ENCODE measurements around the gene SLC1A2.

SLC1A2 gene

DNA sequence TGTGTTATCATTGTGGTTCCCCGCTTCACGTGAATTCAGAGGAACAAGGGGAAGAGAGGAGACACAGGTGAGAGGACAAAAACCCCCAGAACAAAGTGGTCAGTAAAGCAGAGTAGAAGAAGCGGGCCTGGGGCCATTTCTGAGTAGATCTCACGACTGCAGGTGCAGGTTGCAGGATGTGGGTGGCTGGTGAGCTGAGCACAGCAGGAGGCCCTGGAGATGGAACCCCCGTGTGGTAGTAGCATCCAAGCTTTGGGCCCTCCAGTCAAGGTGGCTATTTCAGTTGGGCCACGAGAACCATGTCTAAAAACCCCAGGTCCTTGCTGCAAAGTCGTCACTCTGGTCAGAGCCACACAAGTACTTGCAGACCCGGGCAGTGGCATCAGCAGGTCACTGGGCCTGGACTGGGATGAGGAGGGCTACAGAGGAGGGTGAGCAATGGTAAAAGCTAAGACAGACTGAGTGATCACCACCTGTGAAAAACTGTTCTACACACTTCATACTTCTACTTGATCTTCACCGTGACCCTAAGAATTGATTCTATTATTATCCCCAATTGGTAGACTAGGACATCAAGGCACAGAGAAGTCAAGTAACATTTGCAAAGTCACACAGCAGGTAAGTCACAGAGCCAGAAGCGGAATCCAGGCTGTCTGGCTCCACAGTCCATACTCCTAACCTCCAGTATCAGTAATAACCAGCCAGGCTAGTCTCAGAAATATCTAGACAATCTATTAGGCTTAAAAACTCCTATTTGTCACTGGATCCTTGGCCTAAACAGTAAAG lies 43.8 kb downstream of the SLC1A2 start:
- no peak for DNase-seq

DNA sequence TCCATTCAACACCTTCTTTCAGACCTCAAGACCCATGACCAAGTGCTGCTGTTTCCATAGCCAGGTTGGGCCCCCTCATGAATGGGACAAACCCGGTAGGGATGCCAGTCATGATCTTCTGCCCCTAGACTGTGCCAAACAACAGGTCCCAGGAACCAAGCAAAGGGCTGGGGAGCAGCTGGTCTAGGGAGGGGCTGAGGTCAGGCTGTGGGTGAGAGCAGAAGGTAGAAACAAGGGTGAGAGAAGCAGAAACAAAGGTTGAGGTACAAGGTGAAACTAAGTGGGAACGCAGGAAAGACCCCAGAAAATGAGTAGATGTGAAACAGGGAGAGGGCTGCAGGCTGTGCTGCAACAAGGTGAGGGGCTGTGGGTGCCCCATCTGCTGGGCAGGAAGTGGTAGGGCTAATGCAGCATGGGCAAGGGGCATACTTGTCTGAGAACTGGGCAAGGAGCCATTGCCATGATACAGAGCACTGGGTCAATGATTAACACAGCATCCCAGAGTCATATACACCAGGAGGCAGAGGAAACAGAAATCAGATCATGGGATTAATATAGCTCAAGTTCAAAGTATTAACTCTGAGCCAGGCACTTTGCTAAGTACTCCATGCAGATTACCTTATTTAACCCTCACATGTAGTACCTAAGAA lies 45.9 kb downstream of the SLC1A2 start:
- DNase-seq: no peak

DNA sequence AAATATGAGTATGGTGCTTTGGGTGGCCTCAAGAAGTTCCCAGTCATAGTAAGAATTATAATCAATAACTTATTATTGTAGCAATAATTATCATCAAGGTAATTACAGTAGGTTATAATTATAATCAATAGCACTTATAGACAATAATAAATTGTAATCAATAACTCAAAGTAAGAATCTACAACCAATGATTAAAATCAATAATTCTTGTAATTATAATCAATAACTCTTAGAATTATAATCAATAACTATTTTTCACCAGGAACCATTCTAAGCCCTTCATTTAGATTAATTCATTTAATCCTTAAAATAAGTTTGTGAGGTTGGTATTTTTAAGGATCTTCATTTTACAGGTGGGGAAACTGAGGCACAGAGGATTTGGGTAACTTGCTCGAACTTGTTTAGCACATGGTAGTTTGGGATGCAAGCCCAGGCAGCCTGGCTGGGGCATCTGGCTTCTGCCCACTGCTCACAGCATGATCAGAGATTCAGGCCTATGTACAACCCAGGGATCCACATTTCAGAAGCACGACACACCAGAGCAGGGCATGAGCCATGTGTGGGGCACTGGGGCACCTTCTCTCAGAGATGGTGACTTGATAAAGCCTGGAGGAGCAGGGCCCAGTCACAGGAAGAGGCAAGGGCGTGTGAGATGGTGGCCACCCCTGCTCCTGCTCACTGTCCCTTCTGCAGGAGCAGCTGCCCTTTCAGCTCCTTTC lies 46.6 kb downstream of the SLC1A2 start:
- no peak for DNase-seq

DNA sequence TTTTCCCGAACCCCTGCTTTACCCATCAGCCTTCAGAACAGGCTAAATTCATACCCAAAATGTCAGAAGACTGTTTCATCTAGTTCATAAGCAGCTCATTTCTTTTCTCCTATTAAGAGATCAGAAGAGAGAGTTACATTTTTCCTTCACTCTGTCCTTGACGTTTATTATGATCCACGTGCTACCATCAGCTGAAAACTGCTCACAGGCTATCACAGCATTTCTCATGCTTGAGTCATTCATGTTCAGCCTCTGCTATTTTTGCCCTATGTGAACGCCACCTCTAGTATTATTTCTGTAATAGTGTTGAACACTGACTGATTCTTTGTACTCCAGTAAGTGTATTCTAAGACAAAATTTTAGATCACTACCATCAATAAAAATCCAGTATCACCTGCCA lies 51.9 kb downstream of the SLC1A2 start:
- no peak for DNase-seq

DNA sequence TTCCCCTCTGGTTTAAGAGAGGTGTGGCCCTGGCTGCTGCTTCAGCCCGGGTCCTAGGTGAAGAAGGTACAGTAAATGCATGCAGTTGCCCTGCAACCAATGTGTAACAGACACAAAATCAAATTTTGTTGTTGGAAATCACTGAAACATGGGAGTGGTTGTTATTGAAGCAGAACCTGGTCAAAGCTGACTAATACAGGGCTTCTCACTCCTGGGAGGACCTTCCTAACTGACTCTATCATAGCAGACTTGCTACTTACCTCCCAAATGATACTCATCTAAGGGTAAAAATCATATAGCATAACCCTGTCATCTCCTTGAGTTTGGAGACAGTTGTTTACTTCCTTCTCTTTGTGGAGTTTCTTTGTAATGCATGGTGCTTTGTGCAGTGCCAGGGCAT lies 52.6 kb downstream of the SLC1A2 start:
- no peak for DNase-seq

DNA sequence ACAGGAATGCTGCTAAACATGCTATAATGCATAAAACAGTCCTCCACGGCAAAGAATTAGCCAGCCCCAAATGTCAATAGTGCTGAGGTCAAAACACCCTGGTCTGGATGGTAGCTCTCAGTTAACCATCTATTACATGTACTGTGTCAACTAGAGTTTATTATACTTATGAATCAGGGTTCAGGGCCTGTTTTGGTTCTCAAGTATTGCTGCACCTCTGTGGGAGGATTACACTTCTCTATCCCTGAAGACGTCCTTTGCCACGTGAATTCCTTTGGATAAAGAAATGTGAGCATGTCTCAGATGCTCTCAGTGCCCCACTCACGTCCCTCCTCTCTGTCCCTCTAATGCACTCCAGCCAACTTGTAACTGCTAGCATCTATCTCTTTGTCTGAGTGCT lies 53.4 kb downstream of the SLC1A2 start:
- DNase-seq: no peak

DNA sequence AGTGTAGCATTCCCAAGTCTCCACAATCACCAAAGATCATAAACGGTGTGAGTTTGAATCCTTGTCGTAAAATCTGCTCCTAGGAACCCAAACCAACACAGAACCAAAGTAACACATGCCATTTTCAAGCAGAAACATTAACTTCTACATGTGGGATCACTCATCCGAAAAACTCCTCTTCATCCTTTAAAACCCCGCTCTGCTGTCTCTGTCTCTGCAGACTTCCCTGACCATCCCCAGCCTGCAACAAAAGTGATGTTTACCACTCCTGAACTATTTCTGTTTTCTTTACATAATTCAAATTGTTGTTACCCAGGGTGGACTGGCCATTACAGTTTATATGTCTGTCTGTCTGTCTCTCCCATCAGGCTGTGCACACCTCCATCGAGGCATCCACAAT lies 54.0 kb downstream of the SLC1A2 start:
- no peak for DNase-seq

DNA sequence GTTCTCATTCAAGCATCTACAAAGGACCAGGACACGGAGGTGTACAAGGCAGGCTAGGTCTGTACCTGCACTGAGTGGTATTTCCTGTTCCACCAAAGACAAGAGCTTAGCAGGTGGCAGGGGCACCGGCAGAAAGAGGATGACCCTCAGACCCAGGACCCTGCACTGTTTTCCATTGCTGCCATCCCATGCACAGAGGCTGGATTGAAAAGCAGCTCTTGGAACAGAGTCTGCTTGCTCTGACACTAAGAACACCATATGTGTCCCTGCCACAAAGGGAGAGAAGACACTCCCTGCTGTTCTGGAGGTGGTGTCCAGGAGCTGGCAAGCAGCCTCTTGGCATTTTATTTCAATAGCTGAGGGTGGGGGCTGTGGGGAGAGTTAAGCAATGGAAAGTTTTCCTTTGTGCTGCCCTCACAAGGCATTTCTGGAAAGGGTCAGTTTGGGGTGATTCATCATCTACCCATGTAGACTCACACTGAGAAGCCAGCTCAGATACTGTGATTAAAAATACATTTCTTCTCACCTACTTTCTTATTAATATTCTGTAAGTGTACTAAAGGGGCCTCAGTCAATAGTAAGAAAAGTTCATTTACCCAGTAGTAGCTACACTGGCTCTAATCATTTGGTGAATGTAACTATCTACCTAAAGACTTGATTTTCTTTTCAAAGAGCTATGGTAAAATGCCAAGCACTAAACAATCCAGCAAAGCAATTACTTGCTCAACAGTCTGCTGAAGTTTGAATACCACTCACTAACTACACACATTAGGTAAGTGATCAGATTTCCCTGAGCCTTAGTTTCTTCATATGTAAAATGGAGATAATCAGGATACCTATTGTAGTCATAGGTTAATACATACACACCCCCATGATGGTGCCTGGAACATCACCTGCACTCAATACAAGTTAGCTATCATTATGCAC lies 55.2 kb downstream of the SLC1A2 start:
- DNase-seq: no peak

DNA sequence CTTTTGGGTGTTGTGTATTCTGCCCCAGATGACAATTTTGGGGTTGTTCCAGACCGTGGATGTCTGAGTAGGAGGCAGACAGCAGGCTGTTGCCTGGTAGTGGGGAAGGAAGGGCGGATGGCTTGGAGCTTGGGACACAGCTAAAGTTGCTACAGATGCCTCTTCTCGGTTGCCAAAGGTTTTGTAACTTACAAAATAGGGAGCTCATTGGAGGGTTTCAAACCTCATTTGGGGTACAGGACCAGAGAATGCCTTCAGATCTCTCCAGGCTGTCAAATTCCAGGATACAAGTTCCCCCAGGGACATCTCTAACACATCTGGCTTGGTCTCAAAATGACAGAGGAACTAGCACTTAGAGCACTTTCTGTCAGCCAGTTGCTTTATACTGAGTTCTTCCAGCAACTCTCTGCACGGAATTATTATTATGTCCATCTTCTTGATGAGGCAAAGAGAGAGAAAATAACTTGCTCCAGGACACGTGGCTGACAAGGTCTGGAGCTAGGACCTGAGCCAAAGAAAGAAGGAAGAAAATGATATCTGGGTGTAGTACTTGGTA lies 56.0 kb downstream of the SLC1A2 start:
- no peak for DNase-seq

DNA sequence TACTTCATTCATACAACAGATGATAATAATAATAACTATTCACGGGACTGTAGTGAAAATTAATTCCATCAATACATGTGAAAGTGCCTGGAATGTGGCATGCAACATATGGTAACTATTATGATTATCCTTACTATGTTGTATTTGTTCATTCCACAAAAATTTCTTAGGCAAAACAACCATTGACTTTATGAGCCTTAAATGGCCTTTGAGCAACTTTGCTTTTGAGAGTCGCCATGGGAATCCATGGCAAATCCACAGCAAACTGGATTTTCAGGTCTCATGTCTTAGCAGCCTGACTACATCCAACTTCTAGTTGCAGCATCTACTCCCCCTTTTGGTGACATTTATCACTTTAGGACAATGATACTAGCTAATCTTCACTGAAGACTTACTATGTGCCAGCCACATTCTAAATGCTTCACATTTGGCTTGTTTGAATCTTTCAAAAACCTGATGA lies 56.8 kb downstream of the SLC1A2 start:
- no peak for DNase-seq

DNA sequence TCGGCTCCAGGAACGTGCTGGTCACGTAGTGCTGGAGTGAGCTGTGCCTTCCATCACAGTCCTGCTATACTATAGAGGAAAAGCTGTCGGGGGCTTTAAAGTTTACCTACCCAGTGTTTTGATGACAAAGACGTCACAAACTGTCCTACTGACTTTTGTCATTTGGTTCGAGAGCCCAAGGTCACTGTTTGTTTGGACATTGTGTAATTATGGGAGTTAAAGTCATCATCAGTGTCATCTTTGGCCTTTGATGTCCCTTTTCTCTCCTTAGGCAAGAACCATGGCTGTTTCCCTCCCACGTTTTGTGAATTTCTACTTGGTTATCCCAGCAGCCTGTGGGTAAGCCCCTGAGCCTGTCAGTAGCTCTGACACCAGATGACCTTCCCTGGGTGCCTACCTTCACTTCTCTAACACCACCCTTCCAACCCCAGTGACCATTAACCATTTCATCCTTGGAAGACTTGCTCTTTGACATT lies 59.3 kb downstream of the SLC1A2 start:
- DNase-seq: no peak

DNA sequence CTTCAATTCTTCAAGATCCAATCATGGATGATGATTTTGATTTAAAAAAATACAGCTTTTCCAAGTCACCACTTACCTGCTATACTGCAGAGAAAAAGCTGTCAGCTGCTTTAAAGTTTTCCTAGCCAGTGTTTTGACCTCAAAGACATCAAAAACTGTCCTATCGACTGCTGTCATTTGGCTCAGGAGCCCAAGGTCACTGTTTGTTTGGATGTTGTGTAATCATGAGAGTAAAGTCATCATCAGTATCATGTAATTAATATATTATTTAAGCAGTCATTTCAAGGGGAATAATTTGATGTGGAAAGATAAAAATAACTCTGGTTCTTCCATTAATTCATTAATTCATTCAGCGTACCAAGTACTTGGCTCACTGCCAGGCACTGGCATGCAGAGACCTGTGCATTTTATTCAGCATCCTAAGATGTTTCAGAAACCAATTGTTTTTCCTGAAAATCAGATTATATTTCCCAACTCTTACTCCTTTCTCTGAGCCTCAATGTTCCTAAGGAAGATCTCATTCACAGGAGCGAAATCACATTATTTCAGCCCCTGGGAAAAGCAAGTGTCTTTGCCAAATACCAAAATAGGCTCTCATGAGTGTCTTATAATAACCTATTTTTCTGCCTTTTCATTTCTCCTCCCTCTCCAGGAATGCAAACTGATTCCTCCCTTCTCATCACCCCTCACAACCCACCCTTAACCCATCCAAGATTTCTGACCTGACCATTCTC lies 59.9 kb downstream of the SLC1A2 start:
- DNase-seq: no peak

DNA sequence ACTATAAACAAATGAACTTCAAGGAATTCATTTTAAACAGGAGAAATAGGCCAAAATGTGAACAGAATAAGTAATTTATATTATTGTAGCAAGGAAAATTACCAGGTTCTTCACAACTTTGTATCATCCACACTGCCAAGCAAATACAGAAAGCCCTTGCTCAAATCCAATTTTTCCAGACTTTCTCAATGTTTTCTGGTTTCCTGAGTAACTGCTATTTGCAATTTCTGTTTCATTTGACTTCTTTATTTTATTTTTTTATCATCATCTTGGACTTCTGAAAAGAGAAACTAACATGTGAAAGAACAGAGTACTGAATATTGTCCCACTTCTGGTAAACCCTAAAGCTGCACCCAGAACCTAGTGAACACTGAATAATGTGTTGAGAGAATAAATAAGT lies 61.0 kb downstream of the SLC1A2 start:
- DNase-seq: no peak

DNA sequence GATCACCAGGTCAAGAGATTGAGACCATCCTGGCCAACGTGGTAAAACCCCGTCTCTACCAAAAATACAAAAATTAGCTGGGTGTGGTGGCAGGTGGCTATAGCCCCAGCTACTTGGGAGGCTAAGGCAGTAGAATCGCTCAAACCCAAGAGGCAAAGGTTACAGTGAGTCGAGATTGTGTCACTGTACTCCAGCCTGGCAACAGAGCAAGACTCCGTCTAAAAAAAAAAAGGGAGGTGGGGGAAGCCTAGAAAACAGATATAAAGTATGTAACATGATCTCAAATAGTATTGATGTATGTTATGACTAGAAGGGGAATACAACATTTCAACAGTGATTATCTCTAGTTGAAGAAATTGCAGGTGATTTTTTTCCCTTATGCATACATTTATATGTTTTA lies 61.4 kb downstream of the SLC1A2 start:
- DNase-seq: no peak

DNA sequence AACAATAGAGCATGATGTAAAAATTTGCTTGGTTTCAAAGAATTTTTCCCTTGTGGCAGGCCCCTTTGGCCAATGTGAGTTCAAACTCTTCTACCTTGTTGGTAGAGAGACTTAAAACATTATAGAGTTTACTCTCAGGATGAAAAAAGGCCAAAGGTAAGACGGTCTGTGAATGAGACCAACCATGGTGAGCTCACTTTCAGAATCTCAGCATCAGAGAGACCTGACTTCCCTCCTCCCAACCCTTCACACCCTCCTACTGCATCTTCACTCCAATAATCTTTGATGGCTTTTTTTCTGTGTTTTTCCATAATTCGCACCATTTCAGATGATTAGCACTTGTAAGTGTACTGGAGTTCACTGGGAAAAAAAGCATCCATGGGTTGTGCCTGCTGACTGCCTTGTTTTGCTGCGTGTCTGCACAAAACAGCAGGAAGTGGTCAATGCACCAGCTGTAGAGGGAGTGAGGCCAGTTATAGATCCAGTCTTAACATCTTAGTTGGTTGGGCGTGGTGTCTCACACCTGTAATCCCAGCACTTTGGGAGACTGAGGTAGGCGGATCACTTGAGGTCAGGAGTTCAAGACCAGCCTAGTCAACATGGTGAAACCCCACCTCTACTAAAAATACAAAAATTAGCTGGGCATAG lies 64.1 kb downstream of the SLC1A2 start:
- no peak for DNase-seq

DNA sequence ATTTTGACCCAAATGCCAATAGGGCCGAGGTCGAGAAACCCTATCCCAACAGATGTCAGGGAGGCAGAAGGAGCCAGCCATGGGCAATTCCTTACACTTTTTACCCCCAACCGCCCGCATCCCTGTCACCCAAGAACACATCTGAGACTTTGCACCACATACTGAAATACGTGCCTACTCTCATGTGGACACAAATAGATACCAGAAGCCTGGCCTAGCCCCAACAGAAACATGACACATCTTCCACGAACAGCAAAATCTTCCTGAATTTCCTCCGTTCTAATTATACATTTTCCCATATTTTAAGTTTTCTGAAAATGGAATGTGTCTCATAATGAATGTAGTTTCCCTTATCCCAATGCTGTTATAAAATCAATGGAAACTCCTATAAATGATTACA lies 64.7 kb downstream of the SLC1A2 start:
- DNase-seq: no peak

DNA sequence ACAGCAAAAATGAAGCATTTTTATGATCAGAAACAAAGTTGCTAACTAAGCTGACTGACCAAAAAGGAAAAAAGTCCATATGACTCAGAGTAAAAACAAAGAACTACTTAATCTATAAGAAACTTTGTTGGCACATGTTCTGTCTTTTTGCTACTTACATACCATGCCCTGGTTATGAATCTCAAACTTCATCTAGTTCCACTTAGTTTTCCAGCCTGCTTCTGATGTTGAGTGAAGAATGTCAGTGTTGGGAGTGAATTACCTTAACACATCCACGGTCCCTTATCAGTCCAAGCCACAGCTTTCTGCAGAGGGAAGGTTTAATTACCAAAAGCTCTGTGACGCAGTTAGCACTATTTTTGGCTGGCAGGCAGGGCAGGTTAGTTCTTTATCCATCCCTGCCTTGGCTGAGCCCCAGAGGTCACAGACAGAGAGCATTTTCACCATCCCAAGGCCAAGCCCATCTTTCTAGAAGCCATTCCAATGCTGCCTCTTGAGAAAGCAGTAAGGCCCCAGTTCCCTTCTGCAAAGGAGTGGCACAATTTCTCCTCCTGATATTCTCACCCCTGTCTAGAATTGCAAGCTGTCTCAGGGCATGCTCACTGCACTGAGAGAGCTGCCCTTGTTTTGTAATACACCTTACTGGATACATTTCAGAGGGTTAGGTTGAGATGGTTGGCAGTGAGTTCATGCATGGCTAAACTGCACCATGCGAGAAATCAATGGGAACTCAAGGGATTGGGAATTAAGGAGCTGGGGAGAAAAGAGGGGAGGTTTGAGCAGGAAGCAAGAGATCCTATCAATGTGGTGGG lies 67.1 kb downstream of the SLC1A2 start:
- DNase-seq: no peak

DNA sequence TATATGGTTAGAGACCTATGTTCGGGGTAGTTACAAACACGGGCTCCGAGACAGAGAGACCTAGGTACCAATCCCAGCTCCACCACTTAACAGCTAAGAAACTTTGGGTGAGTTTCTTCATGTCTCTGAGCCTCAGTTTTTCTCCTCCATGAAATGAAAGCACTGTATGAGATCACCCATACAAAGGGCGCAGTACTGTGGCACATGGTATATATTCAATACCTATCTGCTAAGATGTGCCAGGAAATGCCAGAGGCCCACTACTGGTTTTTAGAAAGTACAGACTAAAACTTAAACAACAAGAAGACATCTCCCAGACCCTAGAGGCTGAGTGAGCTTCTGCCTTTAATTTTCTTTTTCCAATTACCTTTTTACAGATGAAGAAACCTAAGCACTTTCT lies 69.5 kb downstream of the SLC1A2 start:
- no peak for DNase-seq

DNA sequence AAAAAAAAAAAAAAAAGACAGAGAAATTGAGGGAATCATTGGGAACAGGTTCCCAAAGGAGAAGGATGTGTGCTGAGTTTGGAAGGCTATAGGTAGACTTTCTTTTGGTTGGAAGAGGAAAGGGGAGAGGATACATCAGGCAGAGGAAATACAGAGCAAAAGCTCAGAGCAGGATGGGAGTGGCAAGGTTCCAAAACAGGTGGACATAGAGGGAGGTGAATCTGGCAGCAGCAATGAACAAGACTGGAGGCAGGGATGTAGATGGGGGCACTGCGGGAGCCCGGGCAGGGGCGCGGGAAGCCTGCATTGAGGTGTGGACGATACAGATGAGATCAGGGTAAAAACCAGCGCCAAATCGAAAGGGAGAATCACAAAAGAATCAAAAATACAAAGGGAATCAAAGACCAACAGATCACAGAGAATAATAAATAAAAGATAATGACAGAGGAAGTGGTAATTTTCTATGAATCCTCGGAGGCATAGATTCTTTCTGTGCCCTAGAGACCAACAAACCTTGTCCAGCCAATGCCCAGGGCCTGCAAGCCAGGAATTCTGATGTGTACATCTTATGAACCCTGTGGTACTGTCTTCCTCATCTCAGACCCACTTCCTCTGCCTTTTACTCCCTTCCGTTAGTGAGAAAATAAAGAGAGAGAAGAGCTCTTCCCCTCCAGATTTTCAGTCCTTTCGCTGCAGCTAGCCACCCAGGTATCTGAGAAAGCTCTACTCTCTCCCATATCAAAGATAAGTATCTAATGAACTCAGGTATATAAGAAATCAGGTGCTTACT lies 70.3 kb downstream of the SLC1A2 start:
- no peak for DNase-seq

Data from stimulated activated CD4-positive, alpha-beta T cell treated with anti-CD3 and anti-CD28 coated beads, Interleukin-4, amount 100 ng/mL, for 24 hours (primary cell).